Activated naive CD4-positive, alpha-beta T cell treated with anti-CD3 and anti-CD28 coated beads for 36 hours (primary cell): ENCODE data around the gene AMOTL1. TPM values are rescaled to one million over a fixed set of nuclear protein-coding genes. Genes with fewer than 3 reads are reported as not detected.

Source experiments
- CTCF ChIA-PET: fragments of 350-600 bp; sonication (Branson Sonifier 250); formaldehyde crosslinking; loops from one replicate; lab custom pipeline; 2021; ENCODE audit warnings: antibody characterized with exemption; lab: Charles Lee
- DNase-seq: peaks from one replicate; pipeline ENCODE4 v3.0.0-alpha.2; 2020
- H3K27ac Mint-ChIP-seq: one replicate; pipeline ENCODE4 v1.8.0; 2021; ENCODE audit warnings: mild to moderate bottlenecking, mixed read lengths
- H3K27me3 Mint-ChIP-seq: one replicate; pipeline ENCODE4 v1.8.0; 2021; ENCODE audit warnings: low read depth, mixed read lengths
- H3K36me3 Mint-ChIP-seq: one replicate; pipeline ENCODE4 v1.8.0; 2021; ENCODE audit warnings: low read depth, mixed read lengths
- H3K4me1 Mint-ChIP-seq: one replicate; pipeline ENCODE4 v1.8.0; 2021; ENCODE audit warnings: low read depth, mixed read lengths
- H3K4me3 Mint-ChIP-seq: one replicate; pipeline ENCODE4 v1.8.0; 2021; ENCODE audit warnings: mild to moderate bottlenecking, moderate library complexity, mixed read lengths
- H3K9me3 Mint-ChIP-seq: one replicate; pipeline ENCODE4 v1.8.0; 2021; ENCODE audit warnings: mixed read lengths
- intact Hi-C: fragments of 100-400 bp; cut with micrococcal nuclease; formaldehyde crosslinking; loops from one replicate; pipeline ENCODE4 v1.15.1; 2023
- total RNA-seq, 2 experiments: library from RNA; stranded (reverse); gene quantifications; one replicate each; pipeline ENCODE4 v1.2.3, GENCODE V29; 2021

Gene AMOTL1
- total RNA-seq, 2 experiments from 2014 or later = 0.43 to 1.0 TPM

- H3K27ac Mint-ChIP-seq = no peak overlapping the region
- intact Hi-C loops = no loop called here
- H3K4me1 Mint-ChIP-seq = no peaks in the 10 kb centered on the region
- H3K9me3 Mint-ChIP-seq = no peaks in the 10 kb centered on the region
- no peak for DNase-seq
- no peaks in the 10 kb centered on the region for H3K36me3 Mint-ChIP-seq
- CTCF ChIA-PET = no interaction called here
- H3K4me3 Mint-ChIP-seq = no peak overlapping the region
- H3K27me3 Mint-ChIP-seq = peaks cover 42% of the 10 kb centered on the region
Measured at GRCh38 chr11:94747601-94748041, 20.5 kb upstream of the AMOTL1 start.

GRCh38 chr11:94749369-94749768 lies 18.8 kb upstream of the AMOTL1 start:
- Mint-ChIP-seq H3K4me1 (no peaks in the 10 kb centered on the region), H3K36me3 (no peaks in the 10 kb centered on the region), H3K9me3 (no peaks in the 10 kb centered on the region), H3K4me3 (no peak overlapping the region), H3K27me3 (peaks cover 38% of the 10 kb centered on the region), H3K27ac (no peak overlapping the region)
- no peak for DNase-seq
- intact Hi-C loops = no loop called here
- CTCF ChIA-PET = no interaction called here

GRCh38 chr11:94750319-94751217 lies 17.6 kb upstream of the AMOTL1 start:
- Mint-ChIP-seq H3K4me1 (no peaks in the 10 kb centered on the region), H3K36me3 (no peaks in the 10 kb centered on the region), H3K27ac (no peak overlapping the region), H3K9me3 (no peaks in the 10 kb centered on the region), H3K4me3 (no peak overlapping the region), H3K27me3 (peaks cover 38% of the 10 kb centered on the region)
- DNase-seq = no peak
- CTCF ChIA-PET = no interaction called here
- intact Hi-C loops = no loop called here

- intact Hi-C loops = no loop called here
- peaks cover 33% of the 10 kb centered on the region for H3K27me3 Mint-ChIP-seq
- H3K27ac Mint-ChIP-seq = no peak overlapping the region
- no peaks in the 10 kb centered on the region for H3K36me3 Mint-ChIP-seq
- CTCF ChIA-PET = no interaction called here
- DNase-seq = no peak
- H3K4me3 Mint-ChIP-seq = no peak overlapping the region
- H3K4me1 Mint-ChIP-seq = no peaks in the 10 kb centered on the region
- H3K9me3 Mint-ChIP-seq = no peaks in the 10 kb centered on the region
Measured at GRCh38 chr11:94751218-94751609, 16.9 kb upstream of the AMOTL1 start.

GRCh38 chr11:94751786-94752185 lies 16.4 kb upstream of the AMOTL1 start:
- peaks cover 27% of the 10 kb centered on the region for H3K27me3 Mint-ChIP-seq
- intact Hi-C loops = no loop called here
- no peaks in the 10 kb centered on the region for H3K36me3 Mint-ChIP-seq
- no peak for DNase-seq
- CTCF ChIA-PET = no interaction called here
- H3K4me3 Mint-ChIP-seq = no peak overlapping the region
- H3K9me3 Mint-ChIP-seq = no peaks in the 10 kb centered on the region
- H3K27ac Mint-ChIP-seq = no peak overlapping the region
- H3K4me1 Mint-ChIP-seq = no peaks in the 10 kb centered on the region

GRCh38 chr11:94753630-94754029 lies 14.5 kb upstream of the AMOTL1 start:
- CTCF ChIA-PET = no interaction called here
- Mint-ChIP-seq H3K4me3 (no peak overlapping the region), H3K36me3 (no peaks in the 10 kb centered on the region), H3K27me3 (peaks cover 20% of the 10 kb centered on the region), H3K4me1 (no peaks in the 10 kb centered on the region), H3K27ac (no peak overlapping the region), H3K9me3 (no peaks in the 10 kb centered on the region)
- intact Hi-C loops = no loop called here
- DNase-seq = no peak

GRCh38 chr11:94754335-94754734 lies 13.8 kb upstream of the AMOTL1 start:
- CTCF ChIA-PET = no interaction called here
- Mint-ChIP-seq H3K27me3 (peaks cover 13% of the 10 kb centered on the region), H3K9me3 (no peaks in the 10 kb centered on the region)

GRCh38 chr11:94754819-94755218 lies 13.3 kb upstream of the AMOTL1 start:
- Mint-ChIP-seq H3K36me3 (no peaks in the 10 kb centered on the region), H3K4me1 (no peaks in the 10 kb centered on the region), H3K4me3 (no peak overlapping the region), H3K9me3 (no peaks in the 10 kb centered on the region), H3K27ac (no peak overlapping the region), H3K27me3 (peaks cover 12% of the 10 kb centered on the region)
- DNase-seq = no peak
- CTCF ChIA-PET = interaction anchor here (0.6 to 1.8 kb wide), 2 partner anchors 13 to 616 kb away, joined by 3 to 5 read pairs; no protein-coding TSS in a partner anchor
- intact Hi-C loops = no loop called here

More at GRCh38 chr11:94754335-94754734, 13.8 kb upstream of the AMOTL1 start:
- intact Hi-C loops = no loop called here
- Mint-ChIP-seq H3K4me1 (no peaks in the 10 kb centered on the region), H3K36me3 (no peaks in the 10 kb centered on the region), H3K27ac (no peak overlapping the region), H3K4me3 (no peak overlapping the region)
- no peak for DNase-seq

GRCh38 chr11:94755494-94755893 lies 12.7 kb upstream of the AMOTL1 start:
- Mint-ChIP-seq H3K9me3 (no peaks in the 10 kb centered on the region), H3K36me3 (no peaks in the 10 kb centered on the region), H3K4me3 (no peak overlapping the region), H3K4me1 (no peaks in the 10 kb centered on the region), H3K27ac (no peak overlapping the region), H3K27me3 (peaks cover 12% of the 10 kb centered on the region)
- CTCF ChIA-PET = interaction anchor here (0.6 to 1.8 kb wide), 2 partner anchors 14 to 617 kb away, joined by 3 to 5 read pairs; no protein-coding TSS in a partner anchor
- intact Hi-C loops = no loop called here
- no peak for DNase-seq

GRCh38 chr11:94757037-94757735 lies 11.0 kb upstream of the AMOTL1 start:
- Mint-ChIP-seq H3K4me1 (no peaks in the 10 kb centered on the region), H3K9me3 (no peaks in the 10 kb centered on the region), H3K27me3 (peaks cover 8% of the 10 kb centered on the region), H3K27ac (no peak overlapping the region), H3K36me3 (no peaks in the 10 kb centered on the region), H3K4me3 (no peak overlapping the region)
- CTCF ChIA-PET = interaction anchor here (0.6 to 1.1 kb wide), 3 partner anchors 16 to 255 kb away, joined by 3 read pairs; no protein-coding TSS in a partner anchor
- DNase-seq = no peak
- intact Hi-C loops = no loop called here

GRCh38 chr11:94758666-94759065 lies 9.5 kb upstream of the AMOTL1 start:
- H3K27ac Mint-ChIP-seq = no peak overlapping the region
- CTCF ChIA-PET = interaction anchor here (0.6 to 1.1 kb wide), 2 partner anchors 17 to 28 kb away, joined by 3 read pairs; no protein-coding TSS in a partner anchor
- peaks cover 11% of the 10 kb centered on the region for H3K27me3 Mint-ChIP-seq
- intact Hi-C loops = no loop called here
- no peaks in the 10 kb centered on the region for H3K9me3 Mint-ChIP-seq
- H3K4me3 Mint-ChIP-seq = no peak overlapping the region
- no peaks in the 10 kb centered on the region for H3K4me1 Mint-ChIP-seq
- H3K36me3 Mint-ChIP-seq = no peaks in the 10 kb centered on the region
- DNase-seq = no peak

GRCh38 chr11:94759522-94759921 lies 8.6 kb upstream of the AMOTL1 start:
- Mint-ChIP-seq H3K4me3 (no peak overlapping the region), H3K9me3 (no peaks in the 10 kb centered on the region), H3K27ac (no peak overlapping the region), H3K27me3 (peaks cover 10% of the 10 kb centered on the region), H3K36me3 (no peaks in the 10 kb centered on the region), H3K4me1 (no peaks in the 10 kb centered on the region)
- intact Hi-C loops = no loop called here
- CTCF ChIA-PET = no interaction called here
- DNase-seq = no peak
